ENCODE results near the gene ZBTB1.

The ZBTB1 gene

GRCh38 chr14:64510825-64511671 is 6.5 kb downstream of the ZBTB1 start:
- TF ChIP-seq ISL1 (CRISPR knock-in tag; IDR thresholded peaks at IDR 0.05) (no peak), GLIS3 (CRISPR knock-in tag; IDR thresholded peaks at IDR 0.05) (no peak), BACH2 (CRISPR knock-in tag; IDR thresholded peaks at IDR 0.05; ENCODE audit: borderline replicate concordance) (no peak), TCF4 (CRISPR knock-in tag; IDR thresholded peaks at IDR 0.05; ENCODE audit: borderline replicate concordance) (no peak), TOX (CRISPR knock-in tag; IDR thresholded peaks at IDR 0.05; ENCODE audit: borderline replicate concordance) (no peak), ZC3H10 (CRISPR knock-in tag; IDR thresholded peaks at IDR 0.05) (no peak), POU6F1 (CRISPR knock-in tag; IDR thresholded peaks at IDR 0.05; ENCODE audit: borderline replicate concordance, low read depth) (no peak), TSHZ2 (CRISPR knock-in tag; IDR thresholded peaks at IDR 0.05) (no peak), ZFP30 (CRISPR knock-in tag; IDR thresholded peaks at IDR 0.05) (no peak), ZNF565 (CRISPR knock-in tag; conservative IDR thresholded peaks at IDR 0.05; ENCODE audit: low read depth) (no peak), PPARA (CRISPR knock-in tag; IDR thresholded peaks at IDR 0.05; ENCODE audit: borderline replicate concordance) (no peak)
- peak; percentile 83 for ATAC-seq

GRCh38 chr14:64513271-64513670 is 8.7 kb downstream of the ZBTB1 start:
- no peak for TF ChIP-seq GLIS3 (CRISPR knock-in tag; IDR thresholded peaks at IDR 0.05)

GRCh38 chr14:64515053-64515452 is 10.5 kb downstream of the ZBTB1 start:
- TF ChIP-seq TSHZ2 (CRISPR knock-in tag; IDR thresholded peaks at IDR 0.05): no peak
- TF ChIP-seq ZC3H10 (CRISPR knock-in tag; IDR thresholded peaks at IDR 0.05): no peak
- no peak for TF ChIP-seq SNAI2 (CRISPR knock-in tag; IDR thresholded peaks at IDR 0.05)
- TF ChIP-seq POU6F1 (CRISPR knock-in tag; IDR thresholded peaks at IDR 0.05; ENCODE audit: borderline replicate concordance, low read depth): no peak
- no peak for TF ChIP-seq ZFP3 (CRISPR knock-in tag; IDR thresholded peaks at IDR 0.05)
- TF ChIP-seq OSR1 (CRISPR knock-in tag; IDR thresholded peaks at IDR 0.05): no peak
- TF ChIP-seq PATZ1 (CRISPR knock-in tag; IDR thresholded peaks at IDR 0.05; ENCODE audit: borderline replicate concordance): no peak
- TF ChIP-seq ZNF8 (CRISPR knock-in tag; IDR thresholded peaks at IDR 0.05): no peak
- TF ChIP-seq RARB (CRISPR knock-in tag; IDR thresholded peaks at IDR 0.05): no peak
- TF ChIP-seq TOX (CRISPR knock-in tag; IDR thresholded peaks at IDR 0.05; ENCODE audit: borderline replicate concordance): no peak
- no peak for TF ChIP-seq ARNTL (CRISPR knock-in tag; IDR thresholded peaks at IDR 0.05; ENCODE audit: borderline replicate concordance, low read depth)
- no peak for TF ChIP-seq CREB5 (CRISPR knock-in tag; IDR thresholded peaks at IDR 0.05; ENCODE audit: low read depth)
- no peak for ATAC-seq

More at GRCh38 chr14:64513271-64513670, 8.7 kb downstream of the ZBTB1 start:
- ATAC-seq: no peak
